Measurements from ENCODE around the gene ZC3H4. TPM values are rescaled to one million over a fixed set of nuclear protein-coding genes. Genes with fewer than 3 reads are reported as not detected.
"Not testable (repeated sequence)": the region's sequence is repeated elsewhere in the genome, so short reads cannot be mapped to it uniquely, and the experiment has no call there.

Gene ZC3H4
- total RNA-seq, 2 donors from 2014 or later, result 49.8 to 112 TPM

GRCh38 chr19:47081095-47081494 is 32.5 kb downstream of the ZC3H4 start:
- H3K27ac Mint-ChIP-seq, result peak overlapping the region; percentile 72 to 82
- H3K36me3 Mint-ChIP-seq, result peaks cover 0 to under 1% of the 10 kb centered on the region in 2 donors
- DNase-seq (ENCODE audit: low spot score in 2 of 2) (no peak), ATAC-seq (no peak)
- H3K9me3 Mint-ChIP-seq, result no peaks in the 10 kb centered on the region

GRCh38 chr19:47078351-47078750 is 35.2 kb downstream of the ZC3H4 start:
- not testable (repeated sequence) for ATAC-seq, H3K36me3 Mint-ChIP-seq

GRCh38 chr19:47075941-47076340 is 37.6 kb downstream of the ZC3H4 start:
- no peaks in the 10 kb centered on the region for H3K9me3 Mint-ChIP-seq
- ATAC-seq, result no peak
- no peak for DNase-seq (ENCODE audit: low spot score in 2 of 2)
- H3K36me3 Mint-ChIP-seq, result peaks cover 0 to 14% of the 10 kb centered on the region in 2 donors
- H3K27ac Mint-ChIP-seq, result peak overlapping the region; percentile 7 to 19

More at GRCh38 chr19:47078351-47078750, 35.2 kb downstream of the ZC3H4 start:
- not testable (repeated sequence) for DNase-seq (ENCODE audit: low spot score in 2 of 2); H3K27ac Mint-ChIP-seq; H3K9me3 Mint-ChIP-seq

GRCh38 chr19:47075179-47075810 is 38.3 kb downstream of the ZC3H4 start:
- no peak for DNase-seq (ENCODE audit: low spot score in 2 of 2)
- Mint-ChIP-seq H3K27ac (peak overlapping the region; percentile 19 to 90), H3K9me3 (no peaks in the 10 kb centered on the region), H3K36me3 (peaks cover 0 to 21% of the 10 kb centered on the region in 2 donors)
- no peak for ATAC-seq

- peaks cover 0 to 23% of the 10 kb centered on the region in 2 donors for H3K36me3 Mint-ChIP-seq
- ATAC-seq (no peak), DNase-seq (ENCODE audit: low spot score in 2 of 2) (no peak)
- H3K9me3 Mint-ChIP-seq, result no peaks in the 10 kb centered on the region
- peak overlapping the region in 1 of 2 donors; percentile 58 for H3K27ac Mint-ChIP-seq
These were observed 39.0 kb downstream of the ZC3H4 start for GRCh38 chr19:47074621-47075020.

GRCh38 chr19:47073574-47073973 is 40.0 kb downstream of the ZC3H4 start:
- H3K36me3 Mint-ChIP-seq, result peaks cover 0 to 23% of the 10 kb centered on the region in 2 donors
- ATAC-seq (no peak), DNase-seq (ENCODE audit: low spot score in 2 of 2) (no peak)
- H3K9me3 Mint-ChIP-seq, result no peaks in the 10 kb centered on the region
- peak overlapping the region in 1 of 2 donors; percentile 58 for H3K27ac Mint-ChIP-seq

GRCh38 chr19:47072323-47072722 is 41.3 kb downstream of the ZC3H4 start:
- peaks cover 0 to 23% of the 10 kb centered on the region in 2 donors for H3K36me3 Mint-ChIP-seq
- no peak overlapping the region for H3K27ac Mint-ChIP-seq
- DNase-seq (ENCODE audit: low spot score in 2 of 2), result no peak
- ATAC-seq, result no peak
- H3K9me3 Mint-ChIP-seq, result no peaks in the 10 kb centered on the region

GRCh38 chr19:47071731-47072130 is 41.8 kb downstream of the ZC3H4 start:
- Mint-ChIP-seq H3K9me3 (no peaks in the 10 kb centered on the region), H3K36me3 (peaks cover 0 to 23% of the 10 kb centered on the region in 2 donors), H3K27ac (peak overlapping the region; percentile 23 to 44)
- ATAC-seq, result no peak
- DNase-seq (ENCODE audit: low spot score in 2 of 2), result no peak

- no peak for ATAC-seq
- DNase-seq (ENCODE audit: low spot score in 2 of 2), result no peak
- H3K27ac Mint-ChIP-seq, result peak overlapping the region in 1 of 2 donors; percentile 83
- no peaks in the 10 kb centered on the region for H3K9me3 Mint-ChIP-seq
- H3K36me3 Mint-ChIP-seq, result peaks cover 0 to 23% of the 10 kb centered on the region in 2 donors
These were observed 42.8 kb downstream of the ZC3H4 start for GRCh38 chr19:47070756-47071155.

- Mint-ChIP-seq H3K9me3 (no peaks in the 10 kb centered on the region), H3K36me3 (peaks cover 0 to 16% of the 10 kb centered on the region in 2 donors), H3K27ac (no peak overlapping the region)
- no peak for DNase-seq (ENCODE audit: low spot score in 2 of 2)
- ATAC-seq, result no peak
These were observed 43.8 kb downstream of the ZC3H4 start for GRCh38 chr19:47069795-47070194.

GRCh38 chr19:47068876-47069406 is 44.6 kb downstream of the ZC3H4 start:
- DNase-seq (ENCODE audit: low spot score in 2 of 2), result no peak
- ATAC-seq, result no peak
- H3K27ac Mint-ChIP-seq, result peak overlapping the region in 1 of 2 donors; percentile 50
- peaks cover 0 to 16% of the 10 kb centered on the region in 2 donors for H3K36me3 Mint-ChIP-seq
- no peaks in the 10 kb centered on the region for H3K9me3 Mint-ChIP-seq

- DNase-seq (ENCODE audit: low spot score in 2 of 2), result no peak
- peaks cover 0 to 16% of the 10 kb centered on the region in 2 donors for H3K36me3 Mint-ChIP-seq
These were observed 45.3 kb downstream of the ZC3H4 start for GRCh38 chr19:47068246-47068645.

GRCh38 chr19:47067215-47067847 is 46.2 kb downstream of the ZC3H4 start:
- no peaks in the 10 kb centered on the region for H3K9me3 Mint-ChIP-seq
- H3K36me3 Mint-ChIP-seq, result peaks cover 0 to 16% of the 10 kb centered on the region in 2 donors
- ATAC-seq (no peak), DNase-seq (ENCODE audit: low spot score in 2 of 2) (no peak)
- no peak overlapping the region for H3K27ac Mint-ChIP-seq

More at GRCh38 chr19:47068246-47068645, 45.3 kb downstream of the ZC3H4 start:
- Mint-ChIP-seq H3K27ac (no peak overlapping the region), H3K9me3 (no peaks in the 10 kb centered on the region)
- peak in 1 of 2 donors; percentile 24 for ATAC-seq

GRCh38 chr19:47066376-47067214 is 47.0 kb downstream of the ZC3H4 start:
- no peak overlapping the region for H3K27ac Mint-ChIP-seq
- peak in 1 of 2 donors; percentile 9 for ATAC-seq

GRCh38 chr19:47065242-47065641 is 48.3 kb downstream of the ZC3H4 start:
- no peak for ATAC-seq

More at GRCh38 chr19:47066376-47067214, 47.0 kb downstream of the ZC3H4 start:
- peaks cover 0 to 15% of the 10 kb centered on the region in 2 donors for H3K36me3 Mint-ChIP-seq
- no peak for DNase-seq (ENCODE audit: low spot score in 2 of 2)
- no peaks in the 10 kb centered on the region for H3K9me3 Mint-ChIP-seq

GRCh38 chr19:47063874-47064273 is 49.7 kb downstream of the ZC3H4 start:
- no peaks in the 10 kb centered on the region for H3K36me3 Mint-ChIP-seq
- H3K9me3 Mint-ChIP-seq, result no peaks in the 10 kb centered on the region
- peak overlapping the region in 1 of 2 donors; percentile 19 for H3K27ac Mint-ChIP-seq
- no peak for ATAC-seq
- DNase-seq (ENCODE audit: low spot score in 2 of 2), result no peak

More at GRCh38 chr19:47065242-47065641, 48.3 kb downstream of the ZC3H4 start:
- peaks cover 0 to 1% of the 10 kb centered on the region in 2 donors for H3K36me3 Mint-ChIP-seq
- DNase-seq (ENCODE audit: low spot score in 2 of 2), result no peak
- H3K27ac Mint-ChIP-seq, result peak overlapping the region in 1 of 2 donors; percentile 68
- no peaks in the 10 kb centered on the region for H3K9me3 Mint-ChIP-seq

All from activated naive CD4-positive, alpha-beta T cell treated with anti-CD3 and anti-CD28 coated beads, Interleukin-2, amount 50 U/mL, for 72 hours (primary cell).